ENCODE results near the gene SKI.

DNA sequence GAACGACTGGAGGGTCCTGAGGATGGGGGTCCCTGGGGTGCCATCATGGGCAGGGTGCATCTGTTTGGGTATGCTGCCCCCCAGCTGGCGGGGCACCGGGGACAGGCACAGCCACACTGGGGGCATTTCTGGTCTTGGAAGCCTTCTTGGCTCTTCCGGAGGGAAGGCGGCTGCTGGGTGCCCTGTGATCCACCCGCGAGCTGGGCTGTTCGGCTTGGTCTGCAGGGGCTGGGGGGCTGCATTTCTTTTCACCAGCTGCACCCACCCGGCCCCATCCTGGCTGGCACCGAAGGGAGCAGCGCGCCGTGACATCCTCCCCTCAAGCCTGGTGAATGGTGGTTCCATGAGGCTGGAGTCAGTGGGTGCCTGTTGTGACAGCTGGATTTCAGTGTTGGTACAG lies 45.7 kb upstream of the SKI start:
- TF ChIP-seq, protein P1, sequence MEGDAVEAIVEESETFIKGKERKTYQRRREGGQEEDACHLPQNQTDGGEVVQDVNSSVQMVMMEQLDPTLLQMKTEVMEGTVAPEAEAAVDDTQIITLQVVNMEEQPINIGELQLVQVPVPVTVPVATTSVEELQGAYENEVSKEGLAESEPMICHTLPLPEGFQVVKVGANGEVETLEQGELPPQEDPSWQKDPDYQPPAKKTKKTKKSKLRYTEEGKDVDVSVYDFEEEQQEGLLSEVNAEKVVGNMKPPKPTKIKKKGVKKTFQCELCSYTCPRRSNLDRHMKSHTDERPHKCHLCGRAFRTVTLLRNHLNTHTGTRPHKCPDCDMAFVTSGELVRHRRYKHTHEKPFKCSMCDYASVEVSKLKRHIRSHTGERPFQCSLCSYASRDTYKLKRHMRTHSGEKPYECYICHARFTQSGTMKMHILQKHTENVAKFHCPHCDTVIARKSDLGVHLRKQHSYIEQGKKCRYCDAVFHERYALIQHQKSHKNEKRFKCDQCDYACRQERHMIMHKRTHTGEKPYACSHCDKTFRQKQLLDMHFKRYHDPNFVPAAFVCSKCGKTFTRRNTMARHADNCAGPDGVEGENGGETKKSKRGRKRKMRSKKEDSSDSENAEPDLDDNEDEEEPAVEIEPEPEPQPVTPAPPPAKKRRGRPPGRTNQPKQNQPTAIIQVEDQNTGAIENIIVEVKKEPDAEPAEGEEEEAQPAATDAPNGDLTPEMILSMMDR (IDR thresholded peaks at IDR 0.05; ENCODE audit: low read depth, low read length, poor library complexity, severe bottlenecking): no peak
- no peak for TF ChIP-seq EZH2phosphoT487 (IDR thresholded peaks at IDR 0.05; ENCODE audit: borderline replicate concordance, low read length)
